Activated CD8-positive, alpha-beta memory T cell treated with anti-CD3 and anti-CD28 coated beads for 36 hours (primary cell): ENCODE measurements around the gene TRIM24. TPM values are rescaled to one million over a fixed set of nuclear protein-coding genes. Genes with fewer than 3 reads are reported as not detected.

Experiments
- CTCF ChIA-PET: fragments of 350-600 bp; sonication (Branson Sonifier 250); formaldehyde crosslinking; loops from one replicate; lab custom pipeline; 2021; ENCODE audit warnings: antibody characterized with exemption; lab: Charles Lee
- POLR2A ChIA-PET: fragments of 350-600 bp; sonication (Branson Sonifier 250); formaldehyde crosslinking; loops from one replicate; lab custom pipeline; 2021; ENCODE audit warnings: antibody characterized with exemption; lab: Charles Lee
- total RNA-seq, 2 experiments: library from RNA; stranded (reverse); gene quantifications; one replicate each; pipeline ENCODE4 v1.2.3, GENCODE V29; 2021

Gene TRIM24
- total RNA-seq, 2 experiments from 2014 or later = 15.6 to 16.0 TPM

GRCh38 chr7:138554674-138555073, 94.6 kb downstream of the TRIM24 start:
- POLR2A ChIA-PET = no interaction called here
- CTCF ChIA-PET = no interaction called here

DNA sequence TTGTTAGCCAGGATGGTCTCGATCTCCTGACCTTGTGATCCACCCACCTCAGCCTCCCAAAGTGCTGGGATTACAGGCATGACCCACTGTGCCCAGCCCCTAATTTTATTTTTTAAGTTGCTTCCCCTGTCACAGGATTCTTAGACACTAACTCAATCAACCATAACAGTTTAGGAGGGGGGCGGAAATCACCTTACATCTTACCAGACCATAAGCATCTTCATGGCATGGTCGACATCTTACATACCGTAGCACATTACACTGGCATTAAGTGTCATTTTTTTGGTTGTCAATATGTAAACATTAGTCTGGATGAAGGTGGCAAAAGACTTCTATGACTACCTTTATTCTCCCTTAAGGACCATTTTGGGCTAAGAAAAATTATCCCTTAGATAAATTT, 95.6 kb downstream of the TRIM24 start:
- POLR2A ChIA-PET = no interaction called here

DNA sequence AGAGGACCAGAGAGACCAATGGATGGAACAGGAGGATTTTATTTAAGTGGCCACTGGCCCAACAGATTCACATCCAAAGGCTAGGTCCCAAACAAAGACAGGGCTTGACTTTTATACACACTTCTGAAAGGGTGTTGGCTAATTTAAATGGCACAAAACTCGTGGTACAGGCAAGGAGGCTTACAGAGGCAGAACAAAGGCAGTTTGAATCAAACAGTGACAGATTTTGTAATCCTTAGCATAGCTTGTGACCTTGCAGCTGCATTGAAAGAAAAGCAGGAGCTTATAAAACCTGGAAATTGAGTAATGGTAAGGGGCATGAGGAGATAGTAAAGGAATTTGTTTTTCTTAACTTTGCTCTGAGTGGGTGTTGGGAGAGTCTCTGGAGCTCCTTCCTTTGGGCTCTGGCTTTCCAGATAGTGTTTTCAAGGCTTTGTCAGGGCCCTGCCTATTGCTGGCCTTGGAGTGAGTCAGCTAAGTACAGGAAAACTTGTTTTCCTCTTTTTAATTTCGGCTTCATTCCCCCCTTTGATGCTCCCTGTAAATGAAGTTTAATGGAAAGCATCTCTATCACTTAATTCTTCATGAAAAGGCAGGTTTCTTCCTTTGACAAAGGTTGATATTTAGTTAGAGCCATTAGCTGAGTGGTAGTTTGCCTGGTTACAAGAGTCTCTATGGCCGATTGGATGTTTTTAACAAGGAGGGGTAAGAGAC, 96.9 kb downstream of the TRIM24 start:
- CTCF ChIA-PET = interaction anchor here (0.8 kb wide), 1 partner anchor 14 kb away, joined by 3 read pairs; no protein-coding TSS in a partner anchor

More for the DNA sequence above, 95.6 kb downstream of the TRIM24 start:
- CTCF ChIA-PET = no interaction called here

DNA sequence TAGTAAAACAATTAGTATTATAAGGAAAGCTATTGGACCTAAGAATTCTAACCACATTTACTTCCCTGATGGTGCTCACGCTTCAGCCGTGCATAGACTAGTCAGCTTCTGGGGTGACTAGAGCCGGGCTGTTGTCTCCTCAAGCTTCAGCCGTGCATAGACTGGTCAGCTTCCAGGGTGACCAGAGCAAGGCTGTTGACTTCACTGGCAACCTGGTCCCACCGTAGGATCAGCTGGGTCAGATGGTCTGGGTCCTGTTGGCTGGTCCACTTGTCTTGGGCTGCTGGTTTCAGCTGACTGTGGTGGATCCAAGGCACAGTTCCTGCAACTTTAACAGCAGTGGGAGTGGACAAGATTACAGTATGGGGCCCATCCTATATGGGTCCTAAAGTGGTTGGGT, 99.4 kb downstream of the TRIM24 start:
- ChIA-PET CTCF (no interaction called here), POLR2A (no interaction called here)

More for the DNA sequence above, 96.9 kb downstream of the TRIM24 start:
- POLR2A ChIA-PET = no interaction called here

- ChIA-PET POLR2A (no interaction called here), CTCF (no interaction called here)
These were observed 103.7 kb downstream of the TRIM24 start for GRCh38 chr7:138563808-138564207.

- POLR2A ChIA-PET = no interaction called here
- CTCF ChIA-PET = no interaction called here
These were observed 104.3 kb downstream of the TRIM24 start for GRCh38 chr7:138564365-138564764.

GRCh38 chr7:138565071-138565450, 105.0 kb downstream of the TRIM24 start:
- ChIA-PET CTCF (no interaction called here), POLR2A (no interaction called here)

DNA sequence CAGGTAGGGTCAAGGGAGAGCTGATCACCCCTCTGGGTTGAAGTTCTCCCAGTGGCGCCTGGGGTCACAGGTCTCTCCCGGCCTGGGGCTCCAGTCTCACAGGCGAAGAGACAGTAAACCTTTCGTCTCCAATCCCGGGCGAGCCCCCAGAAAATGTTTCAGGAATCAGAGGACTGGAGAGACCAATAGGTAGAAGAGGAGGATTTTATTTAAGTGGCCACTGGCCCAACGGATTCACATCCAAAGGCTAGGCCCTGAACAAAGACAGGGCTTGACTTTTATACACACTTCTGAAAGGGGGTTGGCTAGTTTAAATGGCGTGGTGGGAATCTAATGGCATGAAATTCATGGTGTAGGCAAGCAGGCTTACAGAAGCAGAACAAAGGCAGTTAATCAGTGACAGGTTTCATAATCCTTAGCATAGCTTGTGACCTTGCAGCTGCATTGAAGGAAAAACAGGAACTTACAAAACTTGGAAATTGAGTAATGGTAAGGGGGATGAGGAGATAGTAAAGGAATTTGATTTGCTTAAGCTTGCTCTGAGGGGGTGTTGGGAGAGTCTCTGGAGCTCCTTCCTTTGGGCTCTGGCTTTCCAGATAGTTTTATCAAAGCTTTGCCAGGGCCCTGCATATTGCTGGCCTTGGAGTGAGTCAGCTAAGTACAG, 105.5 kb downstream of the TRIM24 start:
- ChIA-PET CTCF (no interaction called here), POLR2A (interaction anchor here (0.5 kb wide), 1 partner anchor 75 kb away, joined by 3 read pairs; no protein-coding TSS in a partner anchor)

GRCh38 chr7:138568655-138569054, 108.6 kb downstream of the TRIM24 start:
- ChIA-PET POLR2A (no interaction called here), CTCF (no interaction called here)

DNA sequence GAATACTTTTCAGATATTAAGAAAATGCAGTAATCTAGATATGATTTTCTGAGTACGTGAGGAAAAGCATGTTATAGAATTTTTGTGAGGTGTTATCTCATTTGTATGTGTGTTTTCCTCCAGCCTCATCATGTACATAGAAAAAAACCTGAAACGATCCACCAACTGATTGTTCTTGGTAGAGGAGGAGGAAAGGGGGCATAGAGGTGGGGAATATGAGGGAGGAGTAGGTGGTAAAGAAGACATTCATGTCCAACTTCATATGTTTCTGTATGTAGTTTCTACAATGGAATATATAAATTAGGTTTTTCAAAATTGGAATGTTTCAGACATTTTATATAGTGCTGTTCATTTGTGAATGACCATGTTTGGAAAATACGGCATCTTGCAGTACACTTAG, 109.4 kb downstream of the TRIM24 start:
- CTCF ChIA-PET = no interaction called here
- POLR2A ChIA-PET = no interaction called here

GRCh38 chr7:138570715-138571114, 110.7 kb downstream of the TRIM24 start:
- POLR2A ChIA-PET = no interaction called here

DNA sequence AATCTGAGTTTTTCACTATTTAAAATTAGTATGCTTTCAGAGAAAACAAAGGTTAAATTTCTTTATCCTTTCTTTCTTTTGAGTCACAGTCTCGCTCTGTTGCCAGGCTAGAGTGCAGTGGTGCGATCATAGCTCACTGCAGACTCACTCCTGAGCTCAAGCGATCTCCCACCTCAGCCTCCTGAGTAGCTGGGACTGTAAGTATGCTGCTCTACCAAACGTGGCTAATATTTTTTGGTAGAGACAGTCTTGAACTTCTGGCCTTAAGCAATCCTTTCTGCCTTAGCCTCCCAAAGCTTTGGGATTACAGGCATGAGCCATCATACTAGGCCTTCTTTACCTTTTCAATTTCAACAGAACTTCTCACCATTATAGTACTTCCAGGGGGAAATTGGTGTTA, 113.7 kb downstream of the TRIM24 start:
- ChIA-PET CTCF (no interaction called here), POLR2A (no interaction called here)

More at GRCh38 chr7:138570715-138571114, 110.7 kb downstream of the TRIM24 start:
- CTCF ChIA-PET = interaction anchor here (0.9 kb wide), 1 partner anchor 14 kb away, joined by 3 read pairs; no protein-coding TSS in a partner anchor

DNA sequence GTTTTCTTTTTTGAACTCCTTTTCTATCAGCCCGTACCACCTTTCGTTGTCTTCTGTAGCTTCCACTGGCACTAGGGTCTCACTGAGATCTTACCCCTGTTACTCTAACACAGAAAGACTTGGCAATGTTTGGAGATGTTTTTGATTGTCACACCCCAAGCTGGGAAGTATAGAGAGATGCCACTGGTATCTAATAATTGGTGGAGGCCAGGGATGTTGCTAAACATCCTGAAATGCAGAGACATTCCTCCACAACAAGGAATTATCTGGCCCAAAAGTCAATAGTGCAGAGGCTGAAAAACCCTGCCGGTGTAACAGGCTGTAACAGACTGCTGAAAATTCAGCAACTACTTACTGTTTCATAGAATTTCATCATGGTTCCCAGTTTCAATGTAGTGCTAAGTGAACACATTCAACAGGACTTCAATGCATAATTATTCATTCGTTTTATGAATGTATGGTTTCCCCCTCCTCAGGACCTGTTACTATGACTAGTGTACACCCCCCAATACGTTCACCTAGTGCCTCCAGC, 115.9 kb downstream of the TRIM24 start:
- ChIA-PET POLR2A (no interaction called here), CTCF (no interaction called here)

DNA sequence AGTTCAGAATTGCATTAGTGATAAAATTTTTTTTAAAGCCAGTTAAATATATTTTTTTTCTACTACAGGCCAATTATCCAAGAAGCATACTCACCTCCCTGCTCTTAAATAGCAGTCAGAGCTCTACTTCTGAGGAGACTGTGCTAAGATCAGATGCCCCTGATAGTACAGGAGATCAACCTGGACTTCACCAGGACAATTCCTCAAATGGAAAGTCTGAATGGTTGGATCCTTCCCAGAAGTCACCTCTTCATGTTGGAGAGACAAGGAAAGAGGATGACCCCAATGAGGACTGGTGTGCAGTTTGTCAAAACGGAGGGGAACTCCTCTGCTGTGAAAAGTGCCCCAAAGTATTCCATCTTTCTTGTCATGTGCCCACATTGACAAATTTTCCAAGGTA, 119.1 kb downstream of the TRIM24 start:
- ChIA-PET POLR2A (no interaction called here), CTCF (no interaction called here)

DNA sequence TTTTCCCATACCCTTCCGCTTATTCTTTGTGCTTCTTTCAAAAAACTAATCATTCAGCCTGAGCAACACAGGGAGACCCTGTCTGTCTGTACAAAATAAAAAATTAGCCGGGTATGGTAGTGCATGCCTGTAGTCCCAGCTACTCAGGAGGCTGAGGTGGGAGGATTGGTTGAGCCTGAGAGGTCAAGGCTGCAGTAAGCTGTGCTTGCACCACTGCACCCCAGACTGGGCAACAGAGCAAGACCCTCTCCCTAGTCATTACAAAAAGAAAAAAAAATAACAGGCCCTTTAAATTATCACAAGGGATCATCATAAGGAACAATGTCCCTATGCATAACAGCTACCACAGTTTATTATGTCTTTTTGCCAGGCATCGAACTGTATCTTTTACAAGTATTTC, 119.6 kb downstream of the TRIM24 start:
- ChIA-PET POLR2A (no interaction called here), CTCF (no interaction called here)

DNA sequence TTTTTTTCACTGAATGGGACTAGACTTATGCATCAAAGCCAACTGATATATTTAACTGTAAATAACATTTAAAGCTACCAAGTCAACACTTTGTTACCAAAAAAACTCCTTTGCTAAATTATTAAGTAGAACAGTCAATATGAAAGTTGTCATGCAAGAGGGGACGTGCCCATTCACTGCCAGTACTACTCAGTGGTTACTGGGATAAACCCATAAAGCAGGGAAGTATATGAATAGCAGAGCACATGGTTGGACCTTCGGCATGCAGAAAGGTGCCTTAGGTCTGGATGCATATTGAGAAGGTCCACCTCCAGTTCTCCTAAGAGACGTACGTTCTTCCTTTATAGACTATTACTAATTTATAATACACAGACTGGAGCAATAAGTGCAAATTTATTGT, 121.0 kb downstream of the TRIM24 start:
- POLR2A ChIA-PET = interaction anchor here (0.6 kb wide), 1 partner anchor 102 kb away, joined by 3 read pairs; no protein-coding TSS in a partner anchor
- CTCF ChIA-PET = no interaction called here

DNA sequence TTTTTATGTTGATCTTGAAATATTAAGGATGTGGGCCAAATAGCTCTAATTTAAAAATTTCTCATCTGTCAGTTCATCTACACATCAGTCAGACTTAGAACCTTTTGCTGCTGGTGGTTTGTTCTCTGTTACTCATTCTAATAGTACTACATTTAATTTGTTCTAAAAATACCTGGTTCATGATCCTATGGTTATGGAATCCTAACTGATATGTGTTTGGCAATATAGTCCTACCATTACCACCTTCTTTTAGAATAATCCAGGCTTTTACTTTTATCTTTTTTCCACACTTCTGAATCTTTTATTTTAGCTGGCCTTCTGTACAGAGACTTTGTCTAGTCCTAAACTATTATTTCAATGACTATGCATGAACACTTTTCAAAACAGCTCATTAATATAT, 124.2 kb downstream of the TRIM24 start:
- POLR2A ChIA-PET = interaction anchor here (0.5 to 0.6 kb wide), 2 partner anchors 15 to 162 kb away, joined by 3 to 7 read pairs; no protein-coding TSS in a partner anchor
- CTCF ChIA-PET = no interaction called here

DNA sequence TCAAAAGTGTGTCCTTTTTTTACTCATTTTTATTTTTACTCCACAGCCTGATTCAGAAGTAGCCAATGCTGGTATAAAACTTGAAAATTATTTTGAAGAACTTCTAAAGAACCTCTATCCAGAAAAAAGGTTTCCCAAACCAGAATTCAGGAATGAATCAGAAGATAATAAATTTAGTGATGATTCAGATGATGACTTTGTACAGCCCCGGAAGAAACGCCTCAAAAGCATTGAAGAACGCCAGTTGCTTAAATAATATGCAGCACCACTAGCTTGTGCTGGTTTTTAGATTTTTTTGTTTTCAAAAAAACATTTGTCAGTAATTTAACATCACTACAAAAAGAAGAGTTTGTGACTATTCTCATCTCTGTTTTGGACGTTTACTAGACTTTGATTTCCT, 124.6 kb downstream of the TRIM24 start:
- CTCF ChIA-PET = no interaction called here

DNA sequence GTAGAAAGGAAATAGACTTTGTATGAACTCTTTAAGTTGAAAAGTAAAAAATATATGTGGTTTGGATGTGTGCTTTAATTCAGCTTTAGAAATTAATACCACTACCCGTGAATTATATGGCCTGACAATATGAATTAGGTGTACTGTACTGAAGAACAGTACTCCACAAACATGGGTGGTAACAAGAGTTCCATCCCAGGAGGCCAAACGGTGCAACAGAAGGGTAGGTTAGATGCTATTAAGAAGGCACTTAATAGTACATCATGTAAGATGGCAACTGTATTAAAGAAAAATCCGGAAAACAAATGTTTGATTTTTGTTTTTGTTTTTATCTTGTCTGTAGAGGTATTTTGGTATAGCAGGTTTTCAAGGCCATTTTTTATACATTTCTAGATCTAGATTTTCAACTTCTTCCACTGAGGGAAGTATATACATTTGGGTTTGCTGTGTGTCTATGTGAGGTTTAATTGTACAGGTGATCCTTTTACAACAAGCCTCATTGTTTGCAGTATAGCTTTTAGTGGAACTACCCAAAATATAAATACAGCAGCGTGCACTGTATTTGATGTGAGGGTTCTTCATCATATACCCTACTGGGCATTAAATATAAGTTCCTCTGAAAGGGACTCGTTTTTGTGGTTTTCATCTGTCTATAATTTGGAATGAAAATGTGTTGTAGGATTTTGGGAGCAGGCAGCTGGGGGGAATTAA, 125.4 kb downstream of the TRIM24 start:
- ChIA-PET POLR2A (no interaction called here), CTCF (no interaction called here)

More for the DNA sequence above, 124.6 kb downstream of the TRIM24 start:
- POLR2A ChIA-PET = interaction anchor here (0.6 kb wide), 1 partner anchor 162 kb away, joined by 3 read pairs; no protein-coding TSS in a partner anchor

DNA sequence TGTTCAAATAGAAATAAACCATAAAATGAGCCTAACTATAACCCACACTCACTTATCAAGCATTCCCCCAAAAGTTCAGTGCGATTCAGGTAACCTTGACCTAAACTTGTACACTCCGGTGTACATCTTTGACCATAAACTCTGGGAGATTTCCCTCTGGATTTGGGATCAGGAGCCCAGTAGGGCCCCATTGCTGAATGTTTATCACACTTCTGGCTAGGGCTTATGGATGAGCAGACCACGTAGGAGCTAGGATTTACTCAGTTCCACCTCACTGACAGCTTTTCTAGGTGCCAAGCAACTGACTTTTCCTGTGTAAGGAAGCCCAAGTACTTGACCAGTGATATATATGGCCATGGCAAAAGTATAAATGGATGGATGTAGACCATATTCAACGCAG, 127.4 kb downstream of the TRIM24 start:
- POLR2A ChIA-PET = no interaction called here
- CTCF ChIA-PET = no interaction called here
